Chondrocyte (in vitro differentiated cells): ENCODE data around the gene JAGN1. TPM values are rescaled to one million over a fixed set of nuclear protein-coding genes. Genes with fewer than 3 reads are reported as not detected.

ENCODE experiments used
- DNase-seq: peaks from one replicate; pipeline ENCODE4 v3.0.0; 2021; ENCODE audit warnings: mixed read lengths, low spot score
- H3K27ac Mint-ChIP-seq: one replicate; pipeline ENCODE4 v1.8.0; 2021; ENCODE audit warnings: mild to moderate bottlenecking, moderate library complexity, mixed read lengths; ENCODE audit not compliant: unreplicated experiment
- H3K27me3 Mint-ChIP-seq: 2 replicates; pipeline ENCODE4 v1.8.0; 2021; ENCODE audit warnings: low read depth, mixed read lengths
- H3K36me3 Mint-ChIP-seq: 2 replicates; pipeline ENCODE4 v1.8.0; 2021; ENCODE audit warnings: low read depth, mixed read lengths
- H3K4me1 Mint-ChIP-seq: 2 replicates; pipeline ENCODE4 v1.8.0; 2021; ENCODE audit warnings: low read depth, mild to moderate bottlenecking, mixed read lengths
- H3K4me3 Mint-ChIP-seq: one replicate; pipeline ENCODE4 v1.8.0; 2021; ENCODE audit warnings: mild to moderate bottlenecking, moderate library complexity, mixed read lengths; ENCODE audit not compliant: unreplicated experiment
- H3K9me3 Mint-ChIP-seq: 2 replicates; pipeline ENCODE4 v1.8.0; 2021; ENCODE audit warnings: low read depth, mixed read lengths
- CTCF ChIP-seq: fragments of 200-600 bp; sonication (generic); IDR thresholded peaks from 2 replicates; pipeline ENCODE4 v1.5.0; 2021; ENCODE audit warnings: antibody characterized with exemption, mild to moderate bottlenecking, moderate library complexity
- total RNA-seq: library from RNA; stranded (reverse); gene quantifications from 3 replicates; pipeline ENCODE4 v1.2.1, GENCODE V29; 2021

JAGN1 gene
- total RNA-seq, 1 donor from 2014 or later, result 20.3 TPM

- H3K27ac Mint-ChIP-seq, result peak overlapping the region; percentile 81
Measured at GRCh38 chr3:9903238-9903624, 12.8 kb downstream of the JAGN1 start.

GRCh38 chr3:9903904-9904303 is 13.5 kb downstream of the JAGN1 start:
- H3K4me3 Mint-ChIP-seq, result no peak overlapping the region
- H3K27ac Mint-ChIP-seq, result peak overlapping the region; percentile 81
- TF ChIP-seq CTCF, result no peak
- no peaks in the 10 kb centered on the region for H3K9me3 Mint-ChIP-seq
- peaks cover 26% of the 10 kb centered on the region for H3K4me1 Mint-ChIP-seq
- H3K36me3 Mint-ChIP-seq, result no peaks in the 10 kb centered on the region
- no peak for DNase-seq
- no peaks in the 10 kb centered on the region for H3K27me3 Mint-ChIP-seq

More at GRCh38 chr3:9903238-9903624, 12.8 kb downstream of the JAGN1 start:
- H3K36me3 Mint-ChIP-seq, result no peaks in the 10 kb centered on the region
- no peak for TF ChIP-seq CTCF
- H3K4me3 Mint-ChIP-seq, result no peak overlapping the region
- DNase-seq, result no peak
- no peaks in the 10 kb centered on the region for H3K27me3 Mint-ChIP-seq
- H3K9me3 Mint-ChIP-seq, result no peaks in the 10 kb centered on the region
- peaks cover 32% of the 10 kb centered on the region for H3K4me1 Mint-ChIP-seq

DNA sequence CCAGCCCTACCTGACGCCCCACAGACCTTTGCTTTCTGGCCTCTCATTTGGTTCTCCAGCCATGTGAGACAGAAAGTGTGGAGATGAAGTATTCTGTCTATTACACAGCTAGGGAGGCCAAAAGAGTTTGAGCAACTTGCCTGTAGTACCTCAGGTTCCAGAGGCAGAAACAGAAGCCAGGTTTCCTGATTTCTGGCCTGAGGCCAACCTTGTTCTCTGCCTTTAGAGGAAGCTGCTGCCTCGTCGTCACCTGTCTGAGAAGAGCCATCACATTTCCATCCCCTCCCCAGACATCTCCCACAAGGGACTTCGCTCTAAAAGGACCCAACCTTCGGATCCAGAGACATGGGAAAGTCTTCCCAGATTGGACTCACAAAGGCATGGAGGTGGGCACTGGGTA is 16.1 kb downstream of the JAGN1 start:
- Mint-ChIP-seq H3K9me3 (no peaks in the 10 kb centered on the region), H3K36me3 (no peaks in the 10 kb centered on the region)

DNA sequence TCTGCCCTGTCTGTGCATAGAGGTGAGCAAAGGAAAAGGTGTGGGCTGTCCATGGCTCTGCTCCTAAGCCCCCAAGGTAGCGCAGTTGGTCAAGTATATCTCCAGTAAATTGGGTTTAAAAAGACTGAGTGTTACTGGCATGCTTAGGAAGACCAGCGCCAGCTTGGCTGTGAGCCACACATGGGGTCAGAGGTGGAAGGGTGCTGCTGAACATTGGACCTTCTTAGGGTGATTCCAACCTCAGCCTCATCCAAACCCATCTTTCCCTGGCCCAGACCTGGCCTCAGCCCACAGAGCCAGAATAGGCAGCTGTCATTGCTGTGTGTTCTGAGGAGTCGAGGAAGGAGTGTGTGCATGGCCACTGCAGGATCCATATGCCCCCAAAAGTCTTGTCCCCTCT is 17.9 kb downstream of the JAGN1 start:
- TF ChIP-seq CTCF, result no peak
- Mint-ChIP-seq H3K4me1 (peaks cover 13% of the 10 kb centered on the region), H3K27me3 (no peaks in the 10 kb centered on the region), H3K36me3 (no peaks in the 10 kb centered on the region), H3K27ac (no peak overlapping the region), H3K9me3 (no peaks in the 10 kb centered on the region), H3K4me3 (no peak overlapping the region)
- DNase-seq, result no peak

More for the DNA sequence above, 16.1 kb downstream of the JAGN1 start:
- H3K27ac Mint-ChIP-seq, result no peak overlapping the region
- no peak for TF ChIP-seq CTCF
- no peak for DNase-seq
- H3K27me3 Mint-ChIP-seq, result no peaks in the 10 kb centered on the region
- peaks cover 18% of the 10 kb centered on the region for H3K4me1 Mint-ChIP-seq
- no peak overlapping the region for H3K4me3 Mint-ChIP-seq

GRCh38 chr3:9909221-9910013 is 19.0 kb downstream of the JAGN1 start:
- H3K4me3 Mint-ChIP-seq, result no peak overlapping the region
- no peaks in the 10 kb centered on the region for H3K27me3 Mint-ChIP-seq
- H3K4me1 Mint-ChIP-seq, result peaks cover 16% of the 10 kb centered on the region
- H3K9me3 Mint-ChIP-seq, result no peaks in the 10 kb centered on the region
- no peak for DNase-seq
- no peak overlapping the region for H3K27ac Mint-ChIP-seq
- H3K36me3 Mint-ChIP-seq, result no peaks in the 10 kb centered on the region
- TF ChIP-seq CTCF, result no peak
